ENCODE data around the gene DOCK11.
"Not testable (repeated sequence)": the region's sequence is repeated elsewhere in the genome, so short reads cannot be mapped to it uniquely, and the experiment has no call there.

Gene DOCK11

DNA sequence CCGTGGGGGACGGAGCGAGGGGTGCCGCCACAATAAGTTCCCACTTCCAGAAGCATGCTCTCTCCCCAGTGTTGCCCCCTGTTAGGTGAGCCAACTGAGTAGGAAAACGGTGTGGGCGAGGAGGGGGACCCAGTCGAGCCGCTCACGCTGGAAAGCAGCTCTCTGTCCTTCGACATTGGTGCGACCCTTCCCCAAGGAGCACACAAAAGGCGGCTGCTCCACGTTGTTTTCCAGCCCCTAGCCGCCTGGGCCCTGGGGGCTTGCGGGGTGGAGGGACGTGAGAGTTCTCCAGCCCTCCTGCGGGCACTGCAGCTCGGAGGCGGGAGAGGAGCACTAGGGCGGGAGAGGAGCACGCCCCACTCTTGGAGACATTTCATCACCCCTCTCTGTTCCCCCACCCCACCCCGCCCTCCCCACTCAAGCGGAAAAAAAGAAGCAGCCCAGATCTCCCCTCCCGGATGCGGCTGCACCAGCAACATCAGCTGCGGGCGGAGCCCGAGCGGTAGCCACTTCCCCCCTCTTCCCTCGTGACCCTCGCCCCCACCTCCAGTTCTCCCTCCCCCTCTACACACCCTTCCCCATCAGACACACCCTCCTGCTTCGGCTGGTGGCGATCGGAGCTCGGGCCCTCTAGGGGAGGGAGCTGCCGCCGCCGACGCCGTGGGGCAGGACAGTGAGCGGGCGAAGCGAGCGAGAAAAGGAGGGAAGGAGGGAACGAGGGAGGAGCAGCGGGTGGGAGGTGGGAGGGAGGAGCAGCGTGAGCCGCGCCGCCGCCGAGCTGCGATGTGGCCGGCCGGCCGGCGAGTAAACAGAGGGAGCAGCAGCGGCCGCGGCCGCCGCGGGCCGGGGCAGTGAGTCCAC lies at the start of gene DOCK11:
DOCK11 (plus strand) TSS at position 755 of the 861 bp plus-strand sequence. CDS start 157 bp downstream, outside the sequence.
- peak; percentile 49 to 59 for DNase-seq (ENCODE audit: low read depth in 2 of 2, low spot score in 1 of 2)

- DNase-seq (ENCODE audit: low read depth in 2 of 2, low spot score in 1 of 2): no peak
These were observed 47.3 kb upstream of the DOCK11 start for GRCh38 chrX:118448273-118448783.

- DNase-seq (ENCODE audit: low read depth in 2 of 2, low spot score in 1 of 2): no peak
These were observed 40.6 kb upstream of the DOCK11 start for GRCh38 chrX:118455013-118455412.

- DNase-seq (ENCODE audit: low read depth in 2 of 2, low spot score in 1 of 2): no peak
These were observed 36.1 kb upstream of the DOCK11 start for GRCh38 chrX:118459494-118459893.

DNA sequence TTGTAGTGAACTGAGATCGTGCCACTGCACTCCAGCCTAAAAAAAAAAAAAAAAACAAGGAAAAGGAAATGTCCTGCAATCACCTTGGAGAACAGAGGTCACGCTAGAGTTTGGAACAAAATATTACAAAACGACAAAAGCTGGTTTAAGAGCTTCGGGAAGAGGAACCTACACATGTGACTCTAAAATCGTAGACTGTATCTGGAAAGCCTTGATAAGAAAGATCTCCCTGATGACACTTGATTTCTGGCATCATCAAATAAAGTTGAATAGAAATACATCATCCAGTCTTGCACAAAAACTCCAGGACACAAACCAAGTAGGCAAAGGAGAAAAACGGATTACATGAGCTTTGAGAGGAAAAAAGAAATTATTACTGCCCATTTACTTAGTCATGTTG lies 31.1 kb upstream of the DOCK11 start:
- DNase-seq (ENCODE audit: low read depth in 2 of 2, low spot score in 1 of 2): no peak

- DNase-seq (ENCODE audit: low read depth in 2 of 2, low spot score in 1 of 2): no peak
These were observed 27.5 kb upstream of the DOCK11 start for GRCh38 chrX:118468122-118468521.

DNA sequence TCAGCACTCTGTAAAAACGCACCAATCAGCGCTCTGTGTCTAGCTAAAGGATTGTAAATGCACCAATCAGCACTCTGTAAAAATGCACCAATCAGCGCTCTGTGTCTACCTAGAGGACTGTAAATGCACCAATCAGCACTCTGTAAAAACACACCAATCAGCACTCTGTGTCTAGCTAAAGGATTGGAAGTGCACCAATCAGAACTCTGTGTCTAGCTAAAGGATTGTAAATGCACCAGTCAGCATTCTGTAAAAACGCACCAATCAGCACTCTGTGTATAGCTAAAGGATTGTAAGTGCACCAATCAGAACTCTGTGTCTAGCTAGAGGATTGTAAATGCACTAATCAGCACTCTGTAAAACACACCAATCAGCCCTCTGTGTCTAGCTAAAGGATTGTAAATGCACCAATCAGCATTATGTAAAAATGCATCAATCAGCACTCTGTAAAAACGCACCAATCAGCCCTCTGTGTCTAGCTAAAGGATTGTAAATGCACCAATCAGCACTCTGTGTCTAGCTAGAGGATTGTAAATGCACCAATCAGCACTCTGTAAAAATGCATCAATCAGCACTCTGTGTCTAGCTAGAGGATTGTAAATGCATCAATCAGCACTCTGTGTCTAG lies 24.8 kb upstream of the DOCK11 start:
- not testable (repeated sequence) for DNase-seq (ENCODE audit: low read depth in 2 of 2, low spot score in 1 of 2)

DNA sequence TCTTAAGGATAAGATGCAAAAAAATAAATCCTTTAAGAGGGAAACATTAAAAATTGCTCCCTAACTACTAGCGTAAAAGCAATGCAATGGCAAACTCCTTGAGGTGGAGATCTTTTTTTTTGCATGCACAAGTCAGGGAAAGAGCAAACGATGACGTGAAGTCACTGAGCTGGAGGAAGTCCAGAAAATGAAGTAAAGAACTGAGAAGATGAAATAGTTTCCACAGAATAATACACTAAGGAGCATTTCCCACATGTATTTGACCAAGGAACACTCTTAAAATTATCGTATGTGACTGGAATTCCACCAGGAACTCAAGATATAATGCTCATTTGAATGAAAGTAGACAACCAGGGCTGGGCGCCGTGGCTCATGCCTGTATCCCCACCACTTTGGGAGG lies 21.0 kb upstream of the DOCK11 start:
- DNase-seq (ENCODE audit: low read depth in 2 of 2, low spot score in 1 of 2): no peak

GRCh38 chrX:118475903-118476302 lies 19.7 kb upstream of the DOCK11 start:
- DNase-seq (ENCODE audit: low read depth in 2 of 2, low spot score in 1 of 2): no peak

- no peak for DNase-seq (ENCODE audit: low read depth in 2 of 2, low spot score in 1 of 2)
These were observed 15.4 kb upstream of the DOCK11 start for GRCh38 chrX:118480172-118480571.

DNA sequence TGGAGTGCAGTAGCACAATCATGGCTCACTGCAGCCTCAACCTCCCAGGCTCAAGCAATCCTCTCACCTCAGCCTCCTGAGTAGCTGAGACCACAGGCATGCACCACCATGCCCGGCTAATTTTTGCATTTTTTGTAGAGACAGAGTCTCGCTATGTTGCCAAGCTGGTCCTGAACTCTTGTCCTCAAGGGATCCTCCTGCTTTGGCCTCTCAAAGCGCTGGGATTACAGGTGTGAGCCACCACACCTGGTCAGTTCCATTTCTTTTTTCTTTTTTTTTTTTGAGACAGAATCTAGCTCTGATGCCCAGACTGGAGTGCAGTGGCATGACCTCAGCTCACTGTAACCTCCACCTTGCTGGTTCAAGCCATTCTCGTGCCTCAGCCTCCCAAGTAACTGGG lies 13.2 kb upstream of the DOCK11 start:
- DNase-seq (ENCODE audit: low read depth in 2 of 2, low spot score in 1 of 2): not testable (repeated sequence)

- no peak for DNase-seq (ENCODE audit: low read depth in 2 of 2, low spot score in 1 of 2)
These were observed 11.3 kb upstream of the DOCK11 start for GRCh38 chrX:118484216-118484903.

DNA sequence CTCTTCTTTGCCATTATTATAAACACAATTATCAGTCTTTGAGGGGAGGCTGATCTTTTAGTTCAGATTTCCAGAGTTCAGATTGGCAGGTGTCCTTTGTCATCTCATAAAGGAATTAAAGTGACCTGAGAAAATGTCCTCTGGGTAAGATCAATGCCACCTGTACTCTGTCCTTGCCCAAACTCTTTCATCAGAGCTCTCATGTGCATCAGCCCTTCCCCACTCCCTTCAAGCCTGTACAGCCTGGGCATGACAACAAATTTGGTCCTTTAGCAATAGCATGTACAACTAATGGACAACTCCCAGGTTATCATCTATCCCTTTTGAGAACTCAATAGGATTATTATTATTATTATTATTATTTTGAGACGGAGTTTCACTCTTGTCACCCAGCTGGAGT lies 8.9 kb upstream of the DOCK11 start:
- not testable (repeated sequence) for DNase-seq (ENCODE audit: low read depth in 2 of 2, low spot score in 1 of 2)

- DNase-seq (ENCODE audit: low read depth in 2 of 2, low spot score in 1 of 2): no peak
These were observed 2.6 kb upstream of the DOCK11 start for GRCh38 chrX:118493016-118493415.

DNA sequence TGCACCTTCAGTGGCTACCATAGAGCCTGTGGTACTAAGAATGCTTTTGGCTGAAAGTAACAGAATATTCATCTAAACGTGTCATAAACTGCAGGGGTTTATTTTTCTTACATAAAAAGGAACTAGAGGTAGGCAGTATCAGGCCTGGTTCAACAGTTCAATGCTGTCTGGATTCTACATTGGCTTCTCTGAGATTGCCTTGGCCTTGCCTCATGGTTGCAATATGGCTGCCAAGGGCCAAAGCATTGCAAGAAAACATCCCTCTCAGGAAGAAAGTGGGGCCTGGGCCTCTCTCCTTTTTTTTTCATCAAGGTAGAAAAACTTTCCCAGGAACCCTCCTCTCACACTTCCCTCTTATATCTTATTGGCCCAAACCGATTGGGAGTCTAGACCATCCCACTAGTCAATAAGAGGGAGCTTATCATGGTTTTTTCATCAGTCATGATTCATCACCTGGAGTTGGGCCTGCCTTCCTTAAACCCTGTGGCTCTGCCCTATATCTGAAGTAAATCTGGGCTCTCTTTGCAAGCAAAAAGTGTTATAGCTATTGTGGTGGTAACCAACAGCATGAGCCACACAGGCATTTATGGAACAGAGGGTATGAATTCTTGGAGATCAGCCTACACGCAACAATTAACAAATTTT lies 1.8 kb upstream of the DOCK11 start:
- no peak for DNase-seq (ENCODE audit: low read depth in 2 of 2, low spot score in 1 of 2)

DNA sequence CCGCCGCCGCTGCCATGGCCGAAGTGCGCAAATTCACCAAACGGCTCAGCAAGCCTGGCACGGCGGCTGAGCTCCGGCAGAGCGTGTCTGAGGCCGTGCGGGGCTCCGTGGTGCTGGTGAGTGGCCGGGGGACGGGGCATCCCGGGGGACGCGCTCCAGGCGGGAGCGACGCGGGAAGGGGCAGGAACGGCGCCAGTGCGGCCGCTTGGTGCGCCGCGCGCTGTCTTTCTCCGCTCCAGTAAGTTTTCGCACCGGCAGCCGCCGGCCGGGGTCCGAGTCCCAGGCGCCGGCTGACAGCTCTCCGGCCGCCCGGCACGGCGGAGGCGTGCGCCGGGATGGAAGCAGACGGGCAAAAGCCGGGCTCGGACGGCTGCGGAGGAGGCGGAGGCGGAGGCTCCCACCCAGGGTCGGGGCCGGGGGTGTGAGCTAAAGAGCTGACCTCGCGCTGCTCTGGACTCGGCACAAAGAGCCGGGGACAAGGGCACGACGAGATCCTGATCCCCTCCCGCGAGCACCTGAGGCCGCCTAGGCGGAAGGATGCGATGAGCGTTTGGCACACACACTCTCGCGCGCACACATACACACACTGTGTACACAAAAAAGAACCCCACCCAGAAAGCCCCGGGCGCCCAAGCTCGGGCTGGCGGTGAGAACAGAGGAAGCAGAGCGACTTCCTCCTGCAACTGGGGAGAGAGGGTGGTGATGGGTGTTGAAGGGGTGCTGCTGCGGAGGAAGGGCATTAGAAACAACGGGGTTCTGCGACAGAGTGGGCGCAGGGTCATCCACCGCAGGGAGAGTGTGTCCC lies 545 bp downstream of the DOCK11 start:
- peak in 1 of 2 donors; percentile 58 for DNase-seq (ENCODE audit: low read depth in 2 of 2, low spot score in 1 of 2)

- DNase-seq (ENCODE audit: low read depth in 2 of 2, low spot score in 1 of 2): no peak
These were observed 1.1 kb downstream of the DOCK11 start for GRCh38 chrX:118496763-118497079.

- DNase-seq (ENCODE audit: low read depth in 2 of 2, low spot score in 1 of 2): no peak
These were observed 1.7 kb downstream of the DOCK11 start for GRCh38 chrX:118497180-118497818.

DNA sequence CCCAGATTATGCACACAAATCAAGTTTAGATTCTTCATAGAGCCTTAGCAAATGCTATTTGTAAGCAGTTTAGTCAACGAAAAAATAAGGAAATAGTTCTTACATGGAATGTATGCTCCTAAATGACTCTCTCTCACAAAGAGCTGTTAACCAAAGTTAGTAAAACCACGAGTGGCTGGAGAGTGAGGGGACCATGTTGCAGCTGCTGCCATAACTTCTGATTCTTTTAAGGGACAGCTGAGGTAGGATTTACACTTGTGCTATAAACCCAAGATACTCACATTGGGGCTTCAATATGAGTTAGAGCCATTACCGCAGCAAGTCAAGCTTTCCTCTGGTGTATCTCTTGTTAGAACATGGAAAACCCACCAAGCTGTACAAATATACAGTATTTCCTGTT lies 2.7 kb downstream of the DOCK11 start:
- no peak for DNase-seq (ENCODE audit: low read depth in 2 of 2, low spot score in 1 of 2)

GRCh38 chrX:118498755-118499154 lies 3.1 kb downstream of the DOCK11 start:
- DNase-seq (ENCODE audit: low read depth in 2 of 2, low spot score in 1 of 2): no peak

Data from stimulated activated CD8-positive, alpha-beta memory T cell treated with anti-CD3 and anti-CD28 coated beads, Interleukin-4, amount 100 ng/mL, for 1 hour (primary cell).